ENCODE data around the gene CIT. TPM values are rescaled to one million over a fixed set of nuclear protein-coding genes. Genes with fewer than 3 reads are reported as not detected.

The CIT gene
- total and polyA plus RNA-seq, 7 experiments from 2014 or later = 0.43 to 69.9 (median 1.7) TPM

GRCh38 chr12:119691202-119691810 is 185.8 kb downstream of the CIT start:
- Mint-ChIP-seq H3K9me3 (peaks cover 0 to 1% (median 0%) of the 10 kb centered on the region in 11 donors), H3K27me3 (no peaks in the 10 kb centered on the region), H3K27ac (peak overlapping the region in 1 of 9 donors; percentile 21), H3K4me1 (no peaks in the 10 kb centered on the region), H3K36me3 (peaks cover 0 to 4% (median 0%) of the 10 kb centered on the region in 5 donors), H3K4me3 (no peak overlapping the region)
- no peaks in the 10 kb centered on the region for H3K36me3 ChIP-seq (ENCODE audit: control insufficient read depth in 2 of 3, insufficient read depth in 3 of 3, low read length in 3 of 3)
- intact Hi-C loops (cut with micrococcal nuclease) = no loop called here
- H3K27me3 ChIP-seq (ENCODE audit: control insufficient read depth in 2 of 2, insufficient read depth in 2 of 2, low read length in 2 of 2) = no peaks in the 10 kb centered on the region
- no peak for DNase-seq
- ChIA-PET POLR2A (no interaction called here), CTCF (no interaction called here)
- ATAC-seq = no peak
- no peak overlapping the region for H3K4me3 ChIP-seq (ENCODE audit: low read length)
- no peaks in the 10 kb centered on the region for H3K9me3 ChIP-seq (ENCODE audit: control insufficient read depth in 2 of 3, low read length in 3 of 3)
- no peak overlapping the region for H3K27ac ChIP-seq (ENCODE audit: low read depth, low read length)
- no peaks in the 10 kb centered on the region for H3K4me1 ChIP-seq (ENCODE audit: control insufficient read depth in 2 of 2, insufficient read depth in 2 of 2, low read length in 2 of 2)

DNA sequence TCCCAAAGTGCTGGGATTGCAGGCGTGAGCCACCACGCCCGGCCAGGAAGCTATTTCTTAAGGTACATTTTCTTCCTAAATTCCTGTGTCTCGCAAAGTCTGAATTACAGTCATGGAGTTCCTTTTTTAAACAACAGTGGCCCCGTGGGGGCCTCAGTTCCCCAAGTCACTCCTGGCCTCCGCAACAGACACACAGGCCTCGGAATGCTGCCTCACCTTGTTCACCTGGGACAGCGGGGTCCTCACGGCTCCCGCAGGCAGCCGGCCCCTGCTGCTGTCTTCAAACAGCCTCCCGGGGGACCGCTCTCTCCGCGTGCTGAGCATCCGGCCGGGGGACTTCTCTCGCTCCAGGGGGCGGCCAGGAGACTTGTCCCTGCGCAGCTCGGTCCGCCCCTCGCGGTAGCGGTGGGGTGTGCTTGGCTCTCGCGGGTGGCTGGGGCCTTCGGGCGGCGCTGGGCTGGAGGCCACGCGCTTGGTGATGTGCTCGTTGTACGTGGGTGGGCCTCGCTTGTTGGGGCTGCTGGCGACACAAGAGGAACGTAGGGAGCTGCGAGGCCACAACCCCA is 187.1 kb downstream of the CIT start:
- H3K27ac ChIP-seq (ENCODE audit: low read depth, low read length) = no peak overlapping the region
- Mint-ChIP-seq H3K4me1 (no peaks in the 10 kb centered on the region), H3K36me3 (peaks cover 0 to 6% (median 0%) of the 10 kb centered on the region in 5 donors), H3K4me3 (no peak overlapping the region), H3K27me3 (no peaks in the 10 kb centered on the region), H3K27ac (no peak overlapping the region), H3K9me3 (peaks cover 0 to 1% (median 0%) of the 10 kb centered on the region in 11 donors)
- ChIA-PET CTCF (no interaction called here), POLR2A (no interaction called here)
- intact Hi-C loops (cut with micrococcal nuclease) = no loop called here
- H3K27me3 ChIP-seq (ENCODE audit: control insufficient read depth in 2 of 2, insufficient read depth in 2 of 2, low read length in 2 of 2) = no peaks in the 10 kb centered on the region
- no peak for ATAC-seq
- no peak for DNase-seq
- H3K4me3 ChIP-seq (ENCODE audit: low read length) = no peak overlapping the region
- no peaks in the 10 kb centered on the region for H3K36me3 ChIP-seq (ENCODE audit: control insufficient read depth in 2 of 3, insufficient read depth in 3 of 3, low read length in 3 of 3)
- no peaks in the 10 kb centered on the region for H3K4me1 ChIP-seq (ENCODE audit: control insufficient read depth in 2 of 2, insufficient read depth in 2 of 2, low read length in 2 of 2)
- H3K9me3 ChIP-seq (ENCODE audit: control insufficient read depth in 2 of 3, low read length in 3 of 3) = no peaks in the 10 kb centered on the region

DNA sequence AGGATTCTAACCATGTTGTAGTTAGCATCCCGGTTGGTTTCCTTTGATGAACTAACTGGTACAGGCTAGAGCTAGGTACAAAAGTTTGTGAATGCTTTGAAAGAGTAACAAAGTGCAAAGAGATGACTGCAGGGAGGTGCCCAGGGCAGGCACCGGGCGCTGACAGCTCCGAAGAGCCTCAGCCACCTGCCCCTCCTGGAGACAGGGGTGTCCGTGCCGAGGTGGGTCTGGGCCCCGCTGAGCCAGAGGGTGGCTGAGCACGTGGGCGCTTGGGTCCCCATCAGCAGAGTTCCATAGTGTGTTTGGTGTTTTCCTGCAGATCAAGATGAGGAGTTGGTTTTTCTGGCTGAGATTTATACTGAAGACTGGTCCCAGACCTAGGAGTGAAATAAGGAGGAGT is 189.2 kb downstream of the CIT start:
- H3K4me1 ChIP-seq (ENCODE audit: control insufficient read depth in 2 of 2, insufficient read depth in 2 of 2, low read length in 2 of 2) = no peaks in the 10 kb centered on the region
- H3K27me3 Mint-ChIP-seq = no peaks in the 10 kb centered on the region
- intact Hi-C loops (cut with micrococcal nuclease) = no loop called here
- H3K9me3 Mint-ChIP-seq = peaks cover 0 to 1% (median 0%) of the 10 kb centered on the region in 11 donors
- DNase-seq (no peak), ATAC-seq (no peak)
- POLR2A ChIA-PET = no interaction called here
- no peaks in the 10 kb centered on the region for H3K27me3 ChIP-seq (ENCODE audit: control insufficient read depth in 2 of 2, insufficient read depth in 2 of 2, low read length in 2 of 2)
- H3K36me3 ChIP-seq (ENCODE audit: control insufficient read depth in 2 of 3, insufficient read depth in 3 of 3, low read length in 3 of 3) = no peaks in the 10 kb centered on the region
- CTCF ChIA-PET = no interaction called here
- peaks cover 0 to 5% (median 1%) of the 10 kb centered on the region in 7 donors for H3K4me1 Mint-ChIP-seq
- no peak overlapping the region for H3K27ac ChIP-seq (ENCODE audit: low read depth, low read length)
- H3K36me3 Mint-ChIP-seq = peaks cover 0 to 11% (median 3%) of the 10 kb centered on the region in 5 donors
- no peak overlapping the region for H3K4me3 Mint-ChIP-seq
- H3K27ac Mint-ChIP-seq = no peak overlapping the region
- no peaks in the 10 kb centered on the region for H3K9me3 ChIP-seq (ENCODE audit: control insufficient read depth in 2 of 3, low read length in 3 of 3)
- no peak overlapping the region for H3K4me3 ChIP-seq (ENCODE audit: low read length)

DNA sequence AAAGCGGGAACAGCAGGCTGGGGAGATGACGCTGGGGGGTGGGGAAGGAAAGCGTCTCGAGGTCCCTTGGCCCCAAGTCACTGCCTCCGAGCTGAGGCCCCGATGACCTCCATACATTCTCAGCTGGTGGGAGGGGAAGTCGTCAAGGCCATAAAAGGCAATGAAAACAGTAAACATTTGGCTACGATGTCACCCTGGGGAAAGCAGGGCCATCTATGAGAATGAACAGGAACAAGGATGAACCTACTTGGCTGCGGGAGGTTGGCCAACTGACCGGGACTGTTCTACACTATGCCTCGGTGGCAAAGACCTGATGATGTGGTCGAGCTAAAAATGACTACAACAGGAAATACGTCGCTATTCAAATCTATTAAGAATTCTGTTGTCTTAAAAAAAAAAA is 189.7 kb downstream of the CIT start:
- peaks cover 0 to 14% (median 3%) of the 10 kb centered on the region in 5 donors for H3K36me3 Mint-ChIP-seq
- no peaks in the 10 kb centered on the region for H3K36me3 ChIP-seq (ENCODE audit: control insufficient read depth in 2 of 3, insufficient read depth in 3 of 3, low read length in 3 of 3)
- no peak overlapping the region for H3K4me3 ChIP-seq (ENCODE audit: low read length)
- H3K27me3 ChIP-seq (ENCODE audit: control insufficient read depth in 2 of 2, insufficient read depth in 2 of 2, low read length in 2 of 2) = no peaks in the 10 kb centered on the region
- ATAC-seq (no peak), DNase-seq (no peak)
- intact Hi-C loops (cut with micrococcal nuclease) = no loop called here
- POLR2A ChIA-PET = no interaction called here
- no peaks in the 10 kb centered on the region for H3K4me1 ChIP-seq (ENCODE audit: control insufficient read depth in 2 of 2, insufficient read depth in 2 of 2, low read length in 2 of 2)
- no peak overlapping the region for H3K27ac ChIP-seq (ENCODE audit: low read depth, low read length)
- H3K9me3 Mint-ChIP-seq = peaks cover 0 to 1% (median 0%) of the 10 kb centered on the region in 11 donors
- H3K4me3 Mint-ChIP-seq = no peak overlapping the region
- no peak overlapping the region for H3K27ac Mint-ChIP-seq
- H3K27me3 Mint-ChIP-seq = no peaks in the 10 kb centered on the region
- H3K4me1 Mint-ChIP-seq = peaks cover 0 to 9% (median 6%) of the 10 kb centered on the region in 7 donors
- no peaks in the 10 kb centered on the region for H3K9me3 ChIP-seq (ENCODE audit: control insufficient read depth in 2 of 3, low read length in 3 of 3)
- CTCF ChIA-PET = no interaction called here

GRCh38 chr12:119686776-119687175 is 190.3 kb downstream of the CIT start:
- Histone ChIP-seq H3K36me3 (ENCODE audit: control insufficient read depth in 2 of 3, insufficient read depth in 3 of 3, low read length in 3 of 3) (peaks cover 0 to 4% (median 0%) of the 10 kb centered on the region in 3 experiments), H3K27me3 (ENCODE audit: control insufficient read depth in 2 of 2, insufficient read depth in 2 of 2, low read length in 2 of 2) (no peaks in the 10 kb centered on the region), H3K27ac (ENCODE audit: low read depth, low read length) (no peak overlapping the region), H3K4me3 (ENCODE audit: low read length) (no peak overlapping the region), H3K9me3 (ENCODE audit: control insufficient read depth in 2 of 3, low read length in 3 of 3) (no peaks in the 10 kb centered on the region), H3K4me1 (ENCODE audit: control insufficient read depth in 2 of 2, insufficient read depth in 2 of 2, low read length in 2 of 2) (no peaks in the 10 kb centered on the region)
- no peak overlapping the region for H3K4me3 Mint-ChIP-seq
- peaks cover 0 to 1% (median 0%) of the 10 kb centered on the region in 11 donors for H3K9me3 Mint-ChIP-seq
- ChIA-PET CTCF (no interaction called here), POLR2A (interaction anchor here (0.6 kb wide), 1 partner anchor 12 kb away, joined by 3 read pairs; no protein-coding TSS in a partner anchor)
- intact Hi-C loops (cut with micrococcal nuclease) = no loop called here
- DNase-seq (no peak), ATAC-seq (no peak)
- H3K36me3 Mint-ChIP-seq = peaks cover 0 to 16% (median 3%) of the 10 kb centered on the region in 5 donors
- no peaks in the 10 kb centered on the region for H3K27me3 Mint-ChIP-seq
- peaks cover 0 to 13% (median 6%) of the 10 kb centered on the region in 7 donors for H3K4me1 Mint-ChIP-seq
- no peak overlapping the region for H3K27ac Mint-ChIP-seq

DNA sequence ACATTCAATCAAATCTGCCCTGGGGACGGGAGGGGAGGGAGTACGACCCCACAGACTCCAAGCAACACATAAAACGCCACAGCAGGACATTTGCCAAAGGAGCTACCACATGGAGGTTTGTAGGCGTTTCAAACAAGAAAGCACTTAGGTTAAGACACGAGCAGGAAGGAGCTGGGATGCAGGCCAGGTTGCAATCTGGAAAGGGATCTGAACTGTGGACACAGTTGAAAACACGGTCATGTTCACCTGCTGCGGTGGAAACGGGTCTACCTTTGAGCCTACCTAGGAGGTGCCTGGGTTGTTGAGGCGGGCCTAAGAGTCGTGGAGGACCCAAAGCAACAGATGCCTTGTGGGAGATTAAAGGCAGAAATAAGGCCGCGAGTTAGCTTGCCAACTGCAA is 190.8 kb downstream of the CIT start:
- Mint-ChIP-seq H3K36me3 (peaks cover 0 to 16% (median 3%) of the 10 kb centered on the region in 5 donors), H3K4me1 (peaks cover 0 to 14% (median 6%) of the 10 kb centered on the region in 7 donors), H3K4me3 (no peak overlapping the region), H3K27me3 (no peaks in the 10 kb centered on the region), H3K9me3 (peaks cover 0 to 1% (median 0%) of the 10 kb centered on the region in 11 donors), H3K27ac (no peak overlapping the region)
- intact Hi-C loops (cut with micrococcal nuclease) = no loop called here
- Histone ChIP-seq H3K4me1 (ENCODE audit: control insufficient read depth in 2 of 2, insufficient read depth in 2 of 2, low read length in 2 of 2) (no peaks in the 10 kb centered on the region), H3K9me3 (ENCODE audit: control insufficient read depth in 2 of 3, low read length in 3 of 3) (no peaks in the 10 kb centered on the region), H3K27ac (ENCODE audit: low read depth, low read length) (no peak overlapping the region), H3K4me3 (ENCODE audit: low read length) (no peak overlapping the region), H3K27me3 (ENCODE audit: control insufficient read depth in 2 of 2, insufficient read depth in 2 of 2, low read length in 2 of 2) (no peaks in the 10 kb centered on the region), H3K36me3 (ENCODE audit: control insufficient read depth in 2 of 3, insufficient read depth in 3 of 3, low read length in 3 of 3) (peaks cover 0 to 8% (median 0%) of the 10 kb centered on the region in 3 experiments)
- DNase-seq = no peak
- ATAC-seq = no peak
- POLR2A ChIA-PET = interaction anchor here (0.6 kb wide), 1 partner anchor 13 kb away, joined by 3 read pairs; no protein-coding TSS in a partner anchor
- CTCF ChIA-PET = no interaction called here

DNA sequence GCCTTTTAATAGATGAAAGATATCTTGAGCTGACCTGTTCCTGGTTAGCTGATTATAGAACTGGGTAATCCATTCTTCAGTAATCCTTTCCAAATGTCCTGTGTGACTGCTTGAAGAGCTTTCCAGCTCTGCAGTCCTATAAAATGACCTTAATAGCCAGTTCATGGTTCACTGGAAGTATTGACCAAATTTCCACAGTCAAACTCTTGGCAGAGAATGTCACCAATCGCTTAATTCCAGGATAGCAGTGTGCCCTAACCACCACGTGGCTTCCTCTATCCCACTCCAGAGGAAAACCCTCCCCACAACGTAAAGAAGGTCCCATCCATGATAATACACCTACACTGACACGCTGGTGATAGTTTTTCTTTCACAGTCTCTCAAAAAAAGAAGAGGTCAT is 191.7 kb downstream of the CIT start:
- ChIA-PET CTCF (interaction anchor here (0.7 kb wide), 1 partner anchor 51 kb away, joined by 3 read pairs; no protein-coding TSS in a partner anchor), POLR2A (no interaction called here)
- no peak overlapping the region for H3K4me3 ChIP-seq (ENCODE audit: low read length)
- Mint-ChIP-seq H3K4me1 (peaks cover 0 to 14% (median 6%) of the 10 kb centered on the region in 7 donors), H3K4me3 (no peak overlapping the region), H3K27me3 (no peaks in the 10 kb centered on the region), H3K9me3 (peaks cover 0 to 1% (median 0%) of the 10 kb centered on the region in 11 donors), H3K27ac (peak overlapping the region in 2 of 9 donors; percentile 38 to 42), H3K36me3 (peaks cover 0 to 16% (median 3%) of the 10 kb centered on the region in 5 donors)
- H3K27ac ChIP-seq (ENCODE audit: low read depth, low read length) = no peak overlapping the region
- peaks cover 0 to 18% (median 4%) of the 10 kb centered on the region in 3 experiments for H3K36me3 ChIP-seq (ENCODE audit: control insufficient read depth in 2 of 3, insufficient read depth in 3 of 3, low read length in 3 of 3)
- no peaks in the 10 kb centered on the region for H3K9me3 ChIP-seq (ENCODE audit: control insufficient read depth in 2 of 3, low read length in 3 of 3)
- ATAC-seq (no peak), DNase-seq (no peak)
- intact Hi-C loops (cut with micrococcal nuclease) = no loop called here
- H3K27me3 ChIP-seq (ENCODE audit: control insufficient read depth in 2 of 2, insufficient read depth in 2 of 2, low read length in 2 of 2) = no peaks in the 10 kb centered on the region
- H3K4me1 ChIP-seq (ENCODE audit: control insufficient read depth in 2 of 2, insufficient read depth in 2 of 2, low read length in 2 of 2) = no peaks in the 10 kb centered on the region
